Small intestine (tissue), 7 donors: ENCODE data around the gene NCKAP1. TPM values are rescaled to one million over a fixed set of nuclear protein-coding genes. Genes with fewer than 3 reads are reported as not detected.
"Not testable (repeated sequence)": the region's sequence is repeated elsewhere in the genome, so short reads cannot be mapped to it uniquely, and the experiment has no call there.

ENCODE experiments used
- DNase-seq, 2 donors: peaks; one replicate each; pipeline versions ENCODE4 v3.0.0 to v3.0.0-alpha.2; 2013
- FAIRE-seq: peaks from 2 replicates; lab custom pipeline; 2012; peaks lifted over from hg19 to GRCh38; lab: Jason Lieb, UNC
- H3K27ac ChIP-seq, 3 donors: one replicate each; pipeline ENCODE4 v1.5.1; 2013; ENCODE audit warnings: low read length in 2 of 3, mild to moderate bottlenecking in 2 of 3, control low read depth in 1 of 3, inconsistent platforms in 1 of 3, low read depth in 1 of 3, moderate library complexity in 1 of 3
- H3K27me3 ChIP-seq, 3 donors: one replicate each; pipeline ENCODE4 v1.6.1; 2013; ENCODE audit warnings: low read length in 3 of 3, inconsistent platforms in 1 of 3; ENCODE audit not compliant: control insufficient read depth in 3 of 3, insufficient read depth in 3 of 3
- H3K36me3 ChIP-seq, 3 donors: one replicate each; pipeline ENCODE4 v1.6.1; 2013; ENCODE audit warnings: low read length in 3 of 3, inconsistent platforms in 1 of 3, low read depth in 1 of 3, mild to moderate bottlenecking in 1 of 3, moderate library complexity in 1 of 3; ENCODE audit not compliant: control insufficient read depth in 3 of 3, insufficient read depth in 2 of 3
- H3K4me1 ChIP-seq, 3 donors: one replicate each; pipeline ENCODE4 v1.6.1; 2013; ENCODE audit warnings: low read length in 2 of 3, inconsistent platforms in 1 of 3, low read depth in 1 of 3, mild to moderate bottlenecking in 1 of 3, moderate library complexity in 1 of 3; ENCODE audit not compliant: control insufficient read depth in 3 of 3, insufficient read depth in 2 of 3
- H3K4me3 ChIP-seq, 3 donors: one replicate each; pipeline ENCODE4 v1.5.1; 2013; ENCODE audit warnings: low read length in 3 of 3, control low read depth in 1 of 3, inconsistent platforms in 1 of 3, low read depth in 1 of 3, mild to moderate bottlenecking in 1 of 3, moderate library complexity in 1 of 3
- H3K9me3 ChIP-seq, 2 donors: one replicate each; pipeline ENCODE4 v1.6.1; 2013; ENCODE audit warnings: low read depth in 1 of 2, low read length in 1 of 2; ENCODE audit not compliant: control insufficient read depth in 2 of 2, insufficient read depth in 1 of 2
- WGBS, 3 donors: extraction: QIAGEN DNeasy Blood & Tissue Kit; methylation state at CpG; one replicate each; pipeline ENCODE4 v1.1.7; 2013; 5-methylcytosine and 5-hydroxymethylcytosine counted together
- polyA plus RNA-seq, 4 donors: library from polyadenylated mRNA; stranded (reverse) in 3 of 4; unstranded in 1 of 4; fragments of 200-250 nt in 3 of 4; fragments of 120-200 nt in 1 of 4; gene quantifications; one replicate each; pipeline versions ENCODE4 v1.2.1 to v1.2.3, GENCODE V29; 2013
- donor health status: healthy with polysubstance abuse.
- donor health status: control.
- donor health status: control.
- donor health status: Bipolar disorder and iron deficiency.
- donor health status: healthy.

The NCKAP1 gene
- polyA plus RNA-seq, 4 donors: 60.3 to 124 (median 71.5) TPM

DNA sequence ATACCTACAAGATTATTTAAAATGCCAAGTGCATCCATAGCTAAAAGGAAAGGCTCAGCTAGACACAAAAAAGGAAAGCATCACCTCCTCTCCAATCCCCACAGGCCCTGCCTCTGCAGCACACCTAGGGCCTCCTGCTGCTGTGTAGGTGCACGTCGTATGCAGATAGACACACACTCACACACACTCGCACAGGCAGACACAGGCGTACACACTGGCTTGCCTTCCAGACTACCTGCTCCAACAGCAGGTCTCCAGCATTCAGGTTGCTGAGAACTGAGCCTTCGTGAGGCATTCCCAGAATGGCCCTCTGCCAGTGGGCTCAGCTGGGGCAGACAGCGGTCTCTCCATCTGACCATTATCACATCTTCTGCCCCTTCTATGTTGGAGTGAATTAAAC lies 136.5 kb downstream of the NCKAP1 start:
- no peaks in the 10 kb centered on the region for H3K4me1 ChIP-seq
- 94 to 98% (median 95%) methylated on average over 6 of the region's 6 CpGs for WGBS, 3 donors
- H3K4me3 ChIP-seq: no peak overlapping the region
- DNase-seq: no peak
- no peaks in the 10 kb centered on the region for H3K27me3 ChIP-seq
- H3K27ac ChIP-seq: no peak overlapping the region
- H3K36me3 ChIP-seq: peaks cover 0 to 2% (median 0%) of the 10 kb centered on the region in 3 donors
- no peak for FAIRE-seq
- no peaks in the 10 kb centered on the region for H3K9me3 ChIP-seq

GRCh38 chr2:182898718-182899117 lies 139.5 kb downstream of the NCKAP1 start:
- DNase-seq (no peak), FAIRE-seq (no peak)
- 54 to 79% (median 74%) methylated on average over 1 of the region's 1 CpG for WGBS, 3 donors
- no peak overlapping the region for H3K27ac ChIP-seq
- H3K9me3 ChIP-seq: peaks cover 0 to 5% of the 10 kb centered on the region in 2 donors
- H3K36me3 ChIP-seq: peaks cover 0 to 2% (median 0%) of the 10 kb centered on the region in 3 donors
- no peaks in the 10 kb centered on the region for H3K4me1 ChIP-seq
- H3K4me3 ChIP-seq: no peak overlapping the region
- no peaks in the 10 kb centered on the region for H3K27me3 ChIP-seq

DNA sequence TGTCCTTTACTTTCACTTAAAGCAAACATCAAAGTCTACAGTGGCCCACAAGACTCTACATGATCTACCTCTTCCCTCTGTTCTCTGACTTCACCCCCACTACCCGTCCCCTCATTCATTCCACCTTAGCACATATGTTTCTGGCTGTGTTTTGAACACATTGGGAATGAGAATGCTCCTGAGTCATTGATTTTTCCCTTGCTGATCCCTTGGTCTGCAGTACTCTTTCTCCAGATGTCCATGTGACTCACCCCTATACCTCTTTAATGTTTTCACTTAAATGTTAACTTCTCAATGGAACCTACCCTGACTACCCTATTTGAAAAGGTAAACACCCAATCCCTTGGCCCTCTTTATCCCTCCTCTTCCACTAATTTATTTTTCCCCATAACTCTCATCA lies 141.1 kb downstream of the NCKAP1 start:
- Histone ChIP-seq H3K4me3 (no peak overlapping the region), H3K36me3 (peaks cover 0 to 2% (median 0%) of the 10 kb centered on the region in 3 donors), H3K27me3 (no peaks in the 10 kb centered on the region), H3K4me1 (no peaks in the 10 kb centered on the region), H3K9me3 (peaks cover 0 to 10% of the 10 kb centered on the region in 2 donors), H3K27ac (no peak overlapping the region)
- FAIRE-seq: no peak
- no peak for DNase-seq
- WGBS, 3 donors: 71 to 87% (median 86%) methylated on average over 1 of the region's 1 CpG

DNA sequence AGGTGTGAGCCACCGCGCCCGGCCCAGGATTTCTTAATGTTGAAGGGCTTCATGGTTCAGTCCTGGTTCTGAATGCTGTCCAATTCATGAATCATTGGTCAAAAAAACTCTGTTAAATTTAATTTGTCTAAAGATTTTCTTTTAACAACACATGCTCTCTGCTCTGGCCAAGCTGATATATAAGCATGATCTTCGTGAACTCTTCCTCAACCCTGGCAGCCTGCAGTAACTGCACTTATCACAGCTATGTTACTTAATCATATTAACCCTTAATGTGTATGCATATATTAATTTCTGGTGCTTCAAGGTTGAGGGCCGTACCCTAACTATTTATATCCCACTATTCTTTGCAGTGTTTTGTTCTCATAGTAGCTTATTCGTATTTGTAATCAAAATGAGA lies 142.5 kb downstream of the NCKAP1 start:
- H3K27ac ChIP-seq: no peak overlapping the region
- no peak for DNase-seq
- H3K9me3 ChIP-seq: peaks cover 0 to 10% of the 10 kb centered on the region in 2 donors
- H3K36me3 ChIP-seq: no peaks in the 10 kb centered on the region
- H3K27me3 ChIP-seq: no peaks in the 10 kb centered on the region
- FAIRE-seq: no peak
- 88 to 91% (median 90%) methylated on average over 6 of the region's 6 CpGs for WGBS, 3 donors
- H3K4me3 ChIP-seq: no peak overlapping the region
- H3K4me1 ChIP-seq: peaks cover 0 to 4% (median 0%) of the 10 kb centered on the region in 3 donors

GRCh38 chr2:182895169-182895568 lies 143.1 kb downstream of the NCKAP1 start:
- H3K4me1 ChIP-seq: peaks cover 0 to 4% (median 0%) of the 10 kb centered on the region in 3 donors
- H3K27me3 ChIP-seq: no peaks in the 10 kb centered on the region
- H3K27ac ChIP-seq: no peak overlapping the region
- WGBS, 3 donors: 91 to 95% (median 92%) methylated on average over 4 of the region's 4 CpGs
- DNase-seq (no peak), FAIRE-seq (no peak)
- H3K9me3 ChIP-seq: peaks cover 0 to 10% of the 10 kb centered on the region in 2 donors
- H3K4me3 ChIP-seq: no peak overlapping the region
- no peaks in the 10 kb centered on the region for H3K36me3 ChIP-seq

- H3K27me3 ChIP-seq: no peaks in the 10 kb centered on the region
- H3K4me3 ChIP-seq: no peak overlapping the region
- no peak for DNase-seq
- H3K4me1 ChIP-seq: peaks cover 0 to 4% (median 0%) of the 10 kb centered on the region in 3 donors
- no peaks in the 10 kb centered on the region for H3K36me3 ChIP-seq
- no peak for FAIRE-seq
- H3K9me3 ChIP-seq: peaks cover 0 to 10% of the 10 kb centered on the region in 2 donors
- H3K27ac ChIP-seq: no peak overlapping the region
- WGBS, 3 donors: 95 to 97% (median 96%) methylated on average over 9 of the region's 9 CpGs
Measured at GRCh38 chr2:182894174-182894573, 144.1 kb downstream of the NCKAP1 start.

DNA sequence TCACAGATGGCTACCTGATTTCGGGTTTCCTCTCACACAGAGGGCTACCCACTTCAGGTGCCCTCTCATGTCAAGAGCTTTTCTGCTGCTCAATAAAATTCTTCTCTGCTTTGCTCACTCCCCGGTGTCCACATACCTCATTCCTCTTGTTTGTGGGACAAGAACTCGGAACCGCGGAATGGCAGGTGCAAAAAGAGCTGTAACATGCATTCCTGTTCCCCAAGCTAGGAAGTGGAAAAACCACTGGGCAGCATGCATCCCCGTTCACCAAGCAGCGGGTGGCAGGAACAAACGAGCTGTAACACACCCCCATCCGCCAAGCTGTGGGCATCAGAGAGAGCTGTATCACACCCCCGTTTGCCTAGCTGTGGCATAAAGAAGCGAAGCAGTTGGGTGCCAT lies 144.6 kb downstream of the NCKAP1 start:
- H3K9me3 ChIP-seq: peaks cover 0 to 10% of the 10 kb centered on the region in 2 donors
- no peak for DNase-seq
- WGBS, 3 donors: 89 to 93% (median 92%) methylated on average over 11 of the region's 11 CpGs
- peaks cover 0 to 4% (median 0%) of the 10 kb centered on the region in 3 donors for H3K4me1 ChIP-seq
- no peak for FAIRE-seq
- no peak overlapping the region for H3K4me3 ChIP-seq
- H3K27me3 ChIP-seq: no peaks in the 10 kb centered on the region
- H3K36me3 ChIP-seq: no peaks in the 10 kb centered on the region
- no peak overlapping the region for H3K27ac ChIP-seq

DNA sequence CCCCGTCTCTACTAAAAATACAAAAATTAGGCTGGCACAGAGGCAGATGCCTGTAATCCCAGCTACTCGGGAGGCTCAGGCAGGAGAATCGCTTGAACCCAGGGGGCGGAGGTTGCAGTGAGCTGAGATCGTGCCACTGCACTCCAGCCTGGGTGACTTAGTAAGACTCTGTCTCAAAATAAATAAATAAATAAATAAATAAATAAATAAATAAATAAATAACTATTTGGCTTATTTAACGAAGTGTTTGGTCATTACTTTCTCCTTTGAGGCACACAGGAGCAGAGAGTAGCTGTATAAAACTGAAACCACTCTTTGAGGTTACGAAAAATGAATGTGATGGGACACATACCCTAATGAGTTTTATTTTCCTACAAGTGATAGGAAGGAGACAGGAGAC lies 145.2 kb downstream of the NCKAP1 start:
- peaks cover 0 to 10% of the 10 kb centered on the region in 2 donors for H3K9me3 ChIP-seq
- WGBS, 3 donors: 91 to 92% (median 92%) methylated on average over 7 of the region's 7 CpGs
- not testable (repeated sequence) for DNase-seq, H3K4me1 ChIP-seq, H3K36me3 ChIP-seq, FAIRE-seq, H3K4me3 ChIP-seq, H3K27me3 ChIP-seq, H3K27ac ChIP-seq

- no peaks in the 10 kb centered on the region for H3K27me3 ChIP-seq
- 50 to 57% (median 52%) methylated on average over 4 of the region's 4 CpGs for WGBS, 3 donors
- H3K4me1 ChIP-seq: peaks cover 0 to 4% (median 0%) of the 10 kb centered on the region in 3 donors
- H3K4me3 ChIP-seq: no peak overlapping the region
- no peaks in the 10 kb centered on the region for H3K36me3 ChIP-seq
- H3K27ac ChIP-seq: peak overlapping the region in 1 of 3 donors; percentile 79
- peaks cover 0 to 10% of the 10 kb centered on the region in 2 donors for H3K9me3 ChIP-seq
- no peak for FAIRE-seq
- DNase-seq: peak in 1 of 2 donors; percentile 26
Measured at GRCh38 chr2:182891611-182892010, 146.6 kb downstream of the NCKAP1 start.
